GM12873 (cell line): ENCODE measurements around the gene BICDL1.

Source experiments
- CTCF ChIP-seq: IDR thresholded peaks from 2 replicates; pipeline ENCODE4 v1.5.1; 2012; ENCODE audit warnings: low read depth, mild to moderate bottlenecking, moderate library complexity, low read length, control low read depth; ENCODE audit not compliant: insufficient read depth; ENCODE audit errors: missing control alignments

BICDL1 gene

DNA sequence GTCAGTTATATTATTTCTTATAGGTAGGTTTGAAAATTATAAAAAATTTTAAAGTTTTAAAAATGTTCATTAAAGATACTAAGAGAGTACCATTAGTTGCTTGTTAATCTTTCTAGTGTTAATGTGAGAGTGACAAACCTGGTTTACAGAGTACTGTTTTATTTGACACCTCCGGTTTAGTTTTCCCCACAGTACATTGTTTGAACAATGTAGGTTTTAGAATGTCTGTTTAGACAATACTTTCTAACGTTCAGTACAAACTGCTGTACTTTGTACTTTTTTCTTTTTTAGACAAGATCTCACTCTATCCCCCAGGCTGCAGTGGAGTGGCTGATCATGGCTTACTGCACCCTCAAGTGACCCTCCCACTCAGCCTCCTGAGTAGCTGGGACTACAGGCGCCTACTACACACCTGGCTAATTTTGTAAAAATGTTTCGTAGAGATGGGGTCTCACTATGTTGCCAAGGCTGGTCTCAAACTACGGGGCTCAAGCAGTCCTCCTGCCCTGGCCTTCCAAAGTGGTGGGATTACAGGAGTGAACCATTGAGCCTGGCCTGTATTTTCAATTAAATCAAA, 3.2 kb downstream of the BICDL1 start:
- TF ChIP-seq CTCF, result no peak

- no peak for TF ChIP-seq CTCF
These were observed 6.0 kb downstream of the BICDL1 start for GRCh38 chr12:119994892-119995658.

DNA sequence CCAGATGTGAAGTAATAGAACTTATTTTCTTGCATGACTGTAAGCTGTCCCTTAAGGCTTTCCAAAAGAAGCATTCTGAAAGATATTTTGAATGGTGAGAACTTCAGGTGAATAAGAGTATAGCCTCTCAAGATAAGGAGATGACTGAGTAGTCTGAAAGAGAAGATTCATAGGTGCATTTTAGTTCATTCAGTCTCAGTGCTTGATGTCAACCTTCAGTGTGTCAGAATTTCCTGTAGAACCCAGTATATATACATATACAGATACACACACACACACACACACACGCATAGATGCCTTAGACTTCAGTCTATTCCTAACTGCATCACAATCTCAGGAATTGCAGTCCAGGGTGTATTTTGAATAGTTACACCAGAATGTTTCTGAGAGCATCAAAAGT, 7.4 kb downstream of the BICDL1 start:
- TF ChIP-seq CTCF, result no peak

GRCh38 chr12:119998471-119999245, 9.6 kb downstream of the BICDL1 start:
- no peak for TF ChIP-seq CTCF

- TF ChIP-seq CTCF, result no peak
These were observed 11.5 kb downstream of the BICDL1 start for GRCh38 chr12:120000556-120000955.

- no peak for TF ChIP-seq CTCF
These were observed 17.4 kb downstream of the BICDL1 start for GRCh38 chr12:120006258-120006975.
